OCI-M2 (cell line): ENCODE data around the gene ABLIM2.

ENCODE experiments used
- DNase-seq: peaks from one replicate; lab custom pipeline; 2025; ENCODE audit not compliant: unreplicated experiment; lab: John Stamatoyannopoulos, UW

The ABLIM2 gene

GRCh38 chr4:8033067-8033755, 125.4 kb downstream of the ABLIM2 start:
- no peak for DNase-seq

- no peak for DNase-seq
Measured at GRCh38 chr4:8032381-8032780, 126.2 kb downstream of the ABLIM2 start.

GRCh38 chr4:8030121-8030781, 128.4 kb downstream of the ABLIM2 start:
- DNase-seq: no peak

- DNase-seq: no peak
Measured at GRCh38 chr4:8029689-8030088, 128.9 kb downstream of the ABLIM2 start.

GRCh38 chr4:8028884-8029568, 129.6 kb downstream of the ABLIM2 start:
- DNase-seq: no peak

GRCh38 chr4:8028368-8028767, 130.2 kb downstream of the ABLIM2 start:
- no peak for DNase-seq

- no peak for DNase-seq
Measured at GRCh38 chr4:8026453-8026852, 132.2 kb downstream of the ABLIM2 start.

GRCh38 chr4:8025668-8026067, 132.9 kb downstream of the ABLIM2 start:
- DNase-seq: no peak

GRCh38 chr4:8024073-8024786, 134.4 kb downstream of the ABLIM2 start:
- no peak for DNase-seq

- no peak for DNase-seq
Measured at GRCh38 chr4:8023696-8024033, 134.9 kb downstream of the ABLIM2 start.

GRCh38 chr4:8022767-8023695, 135.6 kb downstream of the ABLIM2 start:
- no peak for DNase-seq

GRCh38 chr4:8021796-8022195, 136.8 kb downstream of the ABLIM2 start:
- DNase-seq: no peak

GRCh38 chr4:8019396-8020365, 138.9 kb downstream of the ABLIM2 start:
- no peak for DNase-seq

- DNase-seq: no peak
Measured at GRCh38 chr4:8016527-8016926, 142.1 kb downstream of the ABLIM2 start.

GRCh38 chr4:8015512-8015911, 143.1 kb downstream of the ABLIM2 start:
- no peak for DNase-seq

- DNase-seq: no peak
Measured at GRCh38 chr4:8013976-8014726, 144.5 kb downstream of the ABLIM2 start.

- no peak for DNase-seq
Measured at GRCh38 chr4:8012517-8012916, 146.1 kb downstream of the ABLIM2 start.

- DNase-seq: no peak
Measured at GRCh38 chr4:8010618-8011017, 148.0 kb downstream of the ABLIM2 start.
